KOPT-K1 (cell line): ENCODE results near the gene ST3GAL3.

Experiments used
- H3K27ac ChIP-seq: fragments of 200-600 bp; sonication (generic); 2 replicates; pipeline ENCODE4 v1.5.1; 2016; ENCODE audit warnings: antibody characterized with exemption, mild to moderate bottlenecking, low read depth, low read length; ENCODE audit not compliant: poor library complexity, severe bottlenecking
- H3K36me3 ChIP-seq: fragments of 200-600 bp; sonication (generic); 2 replicates; pipeline ENCODE4 v1.5.1; 2017; ENCODE audit warnings: antibody characterized with exemption, mild to moderate bottlenecking, low read length, moderate library complexity; ENCODE audit not compliant: insufficient read depth
- H3K9me3 ChIP-seq: fragments of 200-600 bp; sonication (generic); 2 replicates; pipeline ENCODE4 v1.5.1; 2017; ENCODE audit warnings: antibody characterized with exemption, low read length, mild to moderate bottlenecking; ENCODE audit not compliant: insufficient read depth, poor library complexity, severe bottlenecking

The ST3GAL3 gene

DNA sequence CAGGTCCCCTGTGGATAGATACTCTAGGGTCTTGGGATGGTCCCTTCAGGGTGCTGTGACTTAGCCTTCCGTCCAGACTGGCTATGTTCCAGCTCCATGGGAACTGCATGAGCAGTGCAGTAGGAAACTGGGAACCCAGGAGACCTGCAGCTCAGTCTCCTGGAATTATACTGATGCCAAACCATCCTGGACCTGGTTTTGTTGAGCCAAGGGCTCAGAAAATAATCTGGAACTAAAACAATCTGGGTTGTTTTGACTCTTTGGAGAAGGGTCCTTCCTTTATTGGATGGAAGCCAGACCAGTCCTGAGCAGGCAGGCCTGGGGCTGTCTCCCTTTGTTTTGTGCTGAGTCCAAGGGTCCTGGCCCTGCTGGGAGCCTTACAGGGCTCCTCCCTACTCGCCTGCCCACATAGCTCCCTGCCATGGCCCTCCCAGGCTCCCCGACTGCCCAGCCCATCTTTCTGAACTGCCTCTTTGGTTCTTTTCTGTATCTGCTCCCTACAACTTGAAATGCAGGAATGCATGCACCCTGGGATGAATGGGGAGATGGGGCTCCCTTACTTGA, 240.6 kb downstream of the ST3GAL3 start:
- no peaks in the 10 kb centered on the region for H3K9me3 ChIP-seq
- H3K27ac ChIP-seq: no peak overlapping the region
- peaks cover 19% of the 10 kb centered on the region for H3K36me3 ChIP-seq

DNA sequence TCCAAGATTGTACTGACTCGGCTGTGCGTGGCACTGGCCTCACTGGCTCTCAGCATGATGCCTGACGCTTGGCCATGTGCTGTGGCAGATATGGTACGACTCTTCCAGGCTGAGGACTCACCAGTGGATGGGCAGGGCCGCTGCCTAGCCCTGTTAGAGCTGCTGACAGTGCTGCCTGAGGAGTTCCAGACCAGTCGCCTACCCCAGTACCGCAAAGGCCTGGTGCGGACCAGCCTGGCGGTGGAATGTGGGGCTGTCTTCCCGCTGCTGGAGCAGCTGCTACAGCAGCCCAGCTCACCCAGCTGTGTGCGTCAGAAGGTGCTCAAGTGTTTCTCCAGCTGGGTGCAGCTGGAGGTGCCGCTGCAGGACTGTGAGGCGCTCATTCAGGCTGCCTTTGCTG, 242.3 kb downstream of the ST3GAL3 start:
- Histone ChIP-seq H3K27ac (no peak overlapping the region), H3K9me3 (no peaks in the 10 kb centered on the region), H3K36me3 (peaks cover 14% of the 10 kb centered on the region)

DNA sequence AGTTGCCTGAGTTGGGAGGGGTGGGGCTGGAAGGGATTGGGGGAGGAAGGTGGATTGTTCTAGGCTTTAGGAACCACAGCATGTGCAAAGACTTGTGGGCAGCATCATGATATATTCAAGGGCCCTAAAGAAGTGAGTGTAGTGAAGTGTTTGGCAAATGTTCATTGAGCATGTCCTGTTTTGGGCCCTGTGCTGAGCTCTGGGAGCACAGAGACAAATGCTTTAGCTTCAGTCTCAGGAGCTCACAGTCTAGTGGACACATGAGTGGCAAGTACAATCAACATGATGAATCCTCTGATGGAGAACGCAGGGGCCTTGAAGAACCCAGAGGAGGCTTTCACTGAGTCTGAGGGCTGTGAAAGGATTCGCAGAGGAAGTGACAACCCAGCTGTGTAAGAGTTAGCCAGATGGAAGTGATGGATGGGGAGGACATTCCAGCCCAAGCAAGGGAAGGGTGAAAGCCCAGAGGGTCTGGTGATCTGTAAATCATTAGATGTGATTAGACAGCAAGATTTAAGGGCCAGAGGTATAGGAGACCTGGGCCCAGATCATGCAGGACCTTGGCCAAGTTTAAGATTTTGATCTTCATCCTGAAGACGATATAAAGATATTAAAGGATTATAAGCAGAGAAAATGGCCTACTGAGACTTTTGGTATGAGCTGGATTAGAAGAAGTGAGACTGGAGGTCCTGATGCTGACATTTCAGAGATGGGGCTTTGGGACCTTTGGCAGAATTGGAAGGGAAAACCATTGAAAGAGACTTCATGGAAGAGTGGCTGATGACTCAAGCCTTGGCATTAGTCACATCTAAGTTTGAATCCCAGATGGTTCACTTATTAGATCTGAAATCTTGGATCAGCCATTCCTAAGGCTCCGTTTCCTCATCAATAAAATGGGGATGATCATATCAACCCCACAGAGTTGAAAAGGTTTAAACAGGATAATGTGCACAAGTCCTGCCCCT, 244.0 kb downstream of the ST3GAL3 start:
- no peak overlapping the region for H3K27ac ChIP-seq

DNA sequence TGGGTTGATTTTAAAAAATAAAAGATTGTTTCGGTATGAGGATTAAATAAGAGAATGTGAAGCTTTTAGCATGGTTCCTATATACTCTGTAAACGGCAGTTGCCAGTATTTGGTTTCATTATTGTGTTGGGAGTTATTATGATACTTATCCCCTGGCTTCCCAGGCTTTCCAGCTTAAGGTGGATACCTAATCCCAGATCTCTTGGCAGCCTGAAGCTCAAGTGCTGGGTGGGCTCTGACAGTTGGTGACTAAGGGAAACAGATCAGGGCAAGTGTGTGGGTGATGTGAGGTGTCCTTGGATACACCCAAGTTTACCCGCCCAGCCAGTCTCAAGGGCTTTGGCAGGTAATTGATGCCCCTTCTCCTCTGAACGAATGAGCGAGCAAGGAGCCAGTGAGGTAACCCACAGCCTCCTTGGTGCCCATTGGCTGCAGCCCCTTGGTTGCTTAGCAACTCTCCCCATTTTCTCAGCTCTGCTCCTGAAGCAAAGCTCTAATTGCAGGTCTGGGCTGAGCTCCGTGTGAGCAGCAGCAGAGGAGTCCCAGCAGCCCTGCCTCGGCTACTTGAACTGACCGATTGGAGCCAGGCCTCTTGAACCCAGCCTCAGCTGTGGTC, 245.5 kb downstream of the ST3GAL3 start:
- peaks cover 35% of the 10 kb centered on the region for H3K36me3 ChIP-seq
- no peaks in the 10 kb centered on the region for H3K9me3 ChIP-seq

More for the DNA sequence above, 244.0 kb downstream of the ST3GAL3 start:
- Histone ChIP-seq H3K36me3 (peaks cover 20% of the 10 kb centered on the region), H3K9me3 (no peaks in the 10 kb centered on the region)

DNA sequence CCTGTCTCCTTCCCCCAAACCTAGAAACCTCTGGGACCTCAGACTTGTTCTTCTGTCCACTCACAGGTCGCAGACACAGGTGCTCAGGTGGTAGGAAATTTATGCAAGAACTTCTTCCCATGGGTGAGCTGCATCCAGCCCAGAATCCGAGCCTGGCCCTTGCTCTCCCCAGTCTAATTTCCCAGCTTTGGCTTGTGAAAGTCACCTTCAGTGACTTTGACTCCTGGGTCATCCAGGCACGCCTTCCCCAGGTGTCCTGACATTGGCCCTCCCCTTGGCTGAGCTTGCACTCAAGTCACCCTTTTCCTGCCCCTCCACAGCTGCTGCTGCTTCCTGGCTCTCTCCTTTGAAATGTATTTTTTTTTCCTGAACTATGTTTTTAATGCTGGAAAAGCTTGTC, 246.0 kb downstream of the ST3GAL3 start:
- Histone ChIP-seq H3K27ac (no peak overlapping the region), H3K9me3 (no peaks in the 10 kb centered on the region), H3K36me3 (peaks cover 40% of the 10 kb centered on the region)

More for the DNA sequence above, 245.5 kb downstream of the ST3GAL3 start:
- no peak overlapping the region for H3K27ac ChIP-seq

DNA sequence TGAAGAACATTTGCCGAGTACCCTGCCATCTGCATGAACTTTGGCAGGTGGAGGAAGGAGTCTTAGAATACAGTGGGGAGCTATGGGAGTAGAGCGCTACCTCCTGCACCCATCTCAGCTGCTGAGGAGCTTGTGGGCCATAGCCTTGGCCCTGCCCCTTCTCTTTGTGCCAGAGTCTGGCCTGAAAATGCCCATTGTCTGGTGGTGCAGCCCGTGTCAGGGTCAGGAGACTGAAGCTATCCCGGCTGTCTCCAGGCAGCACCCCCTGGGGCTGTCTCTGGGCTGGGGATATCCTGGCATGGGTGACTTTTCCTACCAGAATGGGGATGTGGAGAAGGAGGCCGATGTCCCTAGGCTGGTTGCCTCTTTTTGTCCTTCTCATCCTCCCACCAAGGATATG, 246.7 kb downstream of the ST3GAL3 start:
- H3K9me3 ChIP-seq: no peaks in the 10 kb centered on the region
- no peak overlapping the region for H3K27ac ChIP-seq
- H3K36me3 ChIP-seq: peaks cover 47% of the 10 kb centered on the region

DNA sequence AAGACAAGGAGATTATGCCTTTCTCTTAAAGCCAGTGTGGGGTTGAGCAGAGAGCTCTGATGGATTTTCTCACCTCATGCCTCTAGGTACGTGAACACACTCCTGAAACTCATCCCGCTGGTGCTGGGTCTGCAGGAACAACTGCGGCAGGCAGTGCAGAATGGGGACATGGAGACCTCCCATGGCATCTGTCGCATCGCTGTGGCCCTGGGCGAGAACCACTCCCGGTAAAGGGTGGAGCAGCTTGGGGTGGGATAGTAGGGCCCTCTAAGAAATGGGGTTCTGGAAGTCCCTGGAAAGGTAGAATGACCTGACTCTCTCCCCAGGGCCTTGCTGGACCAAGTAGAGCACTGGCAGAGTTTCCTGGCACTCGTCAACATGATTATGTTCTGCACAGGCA, 248.9 kb downstream of the ST3GAL3 start:
- H3K27ac ChIP-seq: no peak overlapping the region
- H3K9me3 ChIP-seq: no peaks in the 10 kb centered on the region
- peaks cover 50% of the 10 kb centered on the region for H3K36me3 ChIP-seq

DNA sequence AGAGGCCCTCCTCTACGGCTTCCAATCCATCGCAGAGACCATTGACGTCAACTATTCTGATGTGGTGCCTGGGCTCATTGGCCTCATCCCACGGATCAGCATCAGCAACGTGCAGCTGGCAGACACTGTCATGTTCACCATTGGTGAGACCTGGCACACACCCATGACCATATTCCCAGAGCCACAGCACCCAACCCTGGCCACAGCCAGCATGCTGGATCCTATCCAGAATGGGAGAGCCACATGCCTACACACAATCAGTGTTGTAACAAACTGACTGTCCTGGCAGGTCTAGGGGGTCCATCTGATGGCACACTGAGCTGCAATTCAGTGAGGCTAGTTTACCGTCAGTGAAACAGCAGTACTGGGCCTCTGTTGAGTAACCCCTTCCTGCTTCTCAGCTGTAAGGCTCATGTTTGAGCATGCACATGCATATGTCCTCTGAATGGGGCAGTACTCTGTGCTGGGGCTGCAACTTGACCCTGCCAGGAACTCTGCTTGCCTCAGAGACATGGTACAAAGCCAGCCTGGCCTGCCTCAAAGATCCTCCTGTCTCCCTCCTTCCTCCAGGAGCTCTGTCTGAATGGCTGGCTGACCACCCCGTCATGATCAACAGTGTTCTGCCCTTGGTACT, 250.2 kb downstream of the ST3GAL3 start:
- no peaks in the 10 kb centered on the region for H3K9me3 ChIP-seq
- H3K36me3 ChIP-seq: peaks cover 62% of the 10 kb centered on the region
- H3K27ac ChIP-seq: no peak overlapping the region

DNA sequence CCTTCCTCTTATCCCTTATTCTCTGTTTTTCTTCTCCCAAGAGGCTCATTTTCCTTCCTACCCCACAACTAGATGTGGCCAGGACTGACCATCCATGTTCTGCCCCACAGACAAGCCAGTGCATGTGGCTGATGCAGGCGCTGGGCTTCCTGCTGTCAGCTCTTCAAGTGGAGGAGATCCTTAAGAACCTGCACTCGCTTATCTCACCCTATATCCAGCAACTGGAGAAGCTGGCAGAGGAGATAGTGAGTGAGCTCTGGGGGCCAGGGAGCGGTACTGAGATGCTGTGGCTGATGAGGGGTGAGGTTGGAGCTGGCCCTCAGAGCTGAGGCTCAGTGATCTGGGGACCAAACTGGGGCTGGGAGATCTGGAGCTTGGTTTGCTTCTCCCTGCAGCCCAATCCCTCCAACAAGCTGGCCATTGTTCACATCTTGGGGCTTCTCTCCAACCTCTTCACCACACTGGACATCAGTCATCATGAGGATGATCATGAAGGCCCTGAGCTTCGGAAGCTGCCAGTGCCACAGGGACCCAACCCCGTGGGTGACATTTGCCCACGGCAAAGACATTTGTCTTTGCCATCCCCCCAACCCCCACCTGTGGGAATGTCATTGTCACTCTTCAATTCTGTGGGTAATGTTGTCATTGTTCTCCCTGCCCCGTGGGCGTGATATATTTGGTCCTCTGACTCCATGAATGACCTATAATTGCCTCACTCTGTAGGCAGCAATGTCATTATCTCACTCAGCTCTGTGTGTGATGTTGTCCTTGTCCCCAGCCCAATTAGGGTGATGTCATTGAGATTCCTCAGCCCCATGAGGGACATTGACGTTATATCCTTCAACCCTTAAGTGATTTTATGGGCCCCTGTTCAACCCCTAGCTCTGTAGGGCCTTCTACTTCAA, 251.3 kb downstream of the ST3GAL3 start:
- Histone ChIP-seq H3K27ac (no peak overlapping the region), H3K9me3 (no peaks in the 10 kb centered on the region), H3K36me3 (peaks cover 72% of the 10 kb centered on the region)

DNA sequence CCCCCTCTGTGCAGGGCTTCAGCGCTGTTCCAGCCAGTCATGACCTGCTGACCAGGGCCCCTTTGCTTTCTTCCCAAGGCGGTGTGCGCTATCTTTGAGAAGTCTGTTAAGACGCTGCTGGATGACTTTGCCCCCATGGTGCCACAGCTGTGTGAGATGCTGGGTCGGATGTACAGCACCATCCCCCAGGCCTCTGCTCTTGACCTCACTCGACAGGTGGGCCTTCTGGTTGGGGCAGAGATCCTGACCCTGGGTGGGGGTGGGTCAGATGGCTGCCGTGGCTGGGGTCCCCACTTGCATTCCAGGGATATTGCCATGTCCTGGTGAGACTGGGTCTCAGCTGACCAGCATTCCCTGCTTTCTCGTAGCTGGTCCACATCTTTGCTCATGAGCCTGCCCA, 253.5 kb downstream of the ST3GAL3 start:
- peaks cover 71% of the 10 kb centered on the region for H3K36me3 ChIP-seq
- H3K9me3 ChIP-seq: no peaks in the 10 kb centered on the region

DNA sequence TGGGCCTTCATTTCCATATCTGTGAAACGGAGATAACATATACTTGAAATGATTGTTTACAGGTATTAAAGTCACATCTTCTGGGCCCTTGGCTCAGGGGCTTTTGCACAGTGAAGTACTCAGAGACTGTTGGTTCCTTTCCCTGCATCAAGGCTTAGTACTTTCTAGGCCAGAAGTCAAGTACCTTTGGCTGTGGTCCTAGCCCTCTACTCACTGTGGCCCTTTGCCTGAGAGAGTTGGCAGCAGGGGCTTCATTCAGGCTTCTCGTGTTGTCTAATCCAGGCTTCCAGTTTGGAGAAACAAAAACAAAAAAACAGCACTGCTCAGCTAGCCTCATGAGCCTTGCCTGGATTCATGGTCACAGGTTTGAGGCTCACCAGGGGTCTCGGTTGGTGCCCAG, 254.4 kb downstream of the ST3GAL3 start:
- Histone ChIP-seq H3K36me3 (peaks cover 69% of the 10 kb centered on the region), H3K27ac (no peak overlapping the region), H3K9me3 (no peaks in the 10 kb centered on the region)

More for the DNA sequence above, 253.5 kb downstream of the ST3GAL3 start:
- no peak overlapping the region for H3K27ac ChIP-seq

DNA sequence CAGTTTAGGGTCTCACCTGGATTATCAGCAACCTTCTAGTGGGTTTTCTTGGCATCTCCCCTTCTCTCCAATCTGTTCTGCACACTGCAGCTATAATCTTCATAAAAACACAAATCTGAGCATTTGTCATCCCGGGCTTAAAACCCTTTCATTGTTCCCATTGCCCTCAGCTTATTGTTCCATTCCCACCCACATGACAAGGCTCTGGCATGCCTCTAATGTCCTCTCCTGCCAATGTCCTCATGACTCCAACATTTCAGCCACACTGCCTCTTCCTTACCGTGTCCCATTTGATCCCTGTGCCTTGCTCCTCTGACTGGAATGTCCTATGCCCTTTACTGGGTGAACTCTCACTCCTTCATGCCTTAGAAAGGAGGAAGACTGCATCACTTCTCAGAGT, 255.0 kb downstream of the ST3GAL3 start:
- no peaks in the 10 kb centered on the region for H3K9me3 ChIP-seq
- peaks cover 66% of the 10 kb centered on the region for H3K36me3 ChIP-seq
- H3K27ac ChIP-seq: no peak overlapping the region

DNA sequence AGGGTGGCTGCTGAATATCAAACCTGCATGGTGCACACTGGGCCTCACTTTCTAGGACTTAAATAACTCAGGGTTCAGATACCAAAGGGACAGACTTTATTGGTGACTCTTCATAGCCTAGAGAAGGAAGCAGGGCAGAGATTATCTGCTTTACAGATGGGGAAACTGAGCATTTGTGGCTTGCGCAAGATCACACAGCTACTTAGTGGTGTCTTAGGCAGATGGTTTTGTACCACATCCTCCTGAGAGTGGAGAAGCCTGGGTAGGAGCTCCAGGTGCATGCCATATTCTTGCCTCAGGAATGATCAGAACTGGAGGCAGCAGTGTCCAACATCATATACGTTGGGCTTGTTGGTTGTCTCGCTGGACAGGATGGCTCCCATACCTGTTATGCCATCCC, 255.7 kb downstream of the ST3GAL3 start:
- H3K27ac ChIP-seq: no peak overlapping the region
- peaks cover 59% of the 10 kb centered on the region for H3K36me3 ChIP-seq
- H3K9me3 ChIP-seq: no peaks in the 10 kb centered on the region

DNA sequence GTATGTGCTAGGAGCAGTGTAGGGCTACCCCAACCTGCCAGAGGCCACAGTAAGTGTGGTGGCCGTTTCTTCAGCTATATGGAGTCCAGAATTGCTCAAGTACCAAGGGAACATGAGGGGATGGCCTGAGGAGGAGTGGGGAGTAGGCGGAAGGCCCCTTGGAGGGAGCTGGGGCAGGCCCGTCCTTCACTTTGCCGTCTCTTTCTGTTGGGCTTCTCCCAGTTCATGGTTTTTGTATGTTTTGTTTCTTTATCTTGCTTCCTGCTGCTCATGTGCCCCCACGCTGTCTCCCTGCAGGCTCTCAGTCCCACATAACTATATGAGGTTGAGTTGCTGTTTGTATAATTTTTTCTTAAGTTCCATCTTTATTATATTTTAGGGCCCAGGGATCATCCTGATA, 256.6 kb downstream of the ST3GAL3 start:
- Histone ChIP-seq H3K9me3 (no peaks in the 10 kb centered on the region), H3K27ac (no peak overlapping the region), H3K36me3 (peaks cover 50% of the 10 kb centered on the region; the same call in 1 of the 2 replicates)
